Measurements from ENCODE around the gene SUSD1.

Gene SUSD1

DNA sequence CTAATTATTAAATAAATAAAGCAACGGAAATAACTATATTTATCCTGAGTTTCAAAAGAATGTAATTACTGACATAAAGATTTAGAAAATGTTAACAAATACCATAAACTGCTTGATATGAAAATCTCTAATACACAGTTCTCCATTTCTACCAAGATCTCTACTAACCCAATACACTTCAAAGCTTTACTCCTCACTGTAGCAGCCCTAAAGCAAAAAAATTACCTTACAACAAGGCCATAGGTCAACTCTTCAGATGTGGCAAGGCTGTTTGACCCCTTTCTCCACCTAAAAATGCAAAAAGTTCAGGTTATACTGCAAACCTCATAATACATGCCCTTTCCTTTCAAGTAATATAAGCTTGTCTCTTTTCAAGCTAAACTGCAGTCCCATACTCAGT, 181.8 kb downstream of the SUSD1 start:
- H3K4me3 ChIP-seq (ENCODE audit: low read depth, low read length): no peak overlapping the region
- TF ChIP-seq, protein P1, sequence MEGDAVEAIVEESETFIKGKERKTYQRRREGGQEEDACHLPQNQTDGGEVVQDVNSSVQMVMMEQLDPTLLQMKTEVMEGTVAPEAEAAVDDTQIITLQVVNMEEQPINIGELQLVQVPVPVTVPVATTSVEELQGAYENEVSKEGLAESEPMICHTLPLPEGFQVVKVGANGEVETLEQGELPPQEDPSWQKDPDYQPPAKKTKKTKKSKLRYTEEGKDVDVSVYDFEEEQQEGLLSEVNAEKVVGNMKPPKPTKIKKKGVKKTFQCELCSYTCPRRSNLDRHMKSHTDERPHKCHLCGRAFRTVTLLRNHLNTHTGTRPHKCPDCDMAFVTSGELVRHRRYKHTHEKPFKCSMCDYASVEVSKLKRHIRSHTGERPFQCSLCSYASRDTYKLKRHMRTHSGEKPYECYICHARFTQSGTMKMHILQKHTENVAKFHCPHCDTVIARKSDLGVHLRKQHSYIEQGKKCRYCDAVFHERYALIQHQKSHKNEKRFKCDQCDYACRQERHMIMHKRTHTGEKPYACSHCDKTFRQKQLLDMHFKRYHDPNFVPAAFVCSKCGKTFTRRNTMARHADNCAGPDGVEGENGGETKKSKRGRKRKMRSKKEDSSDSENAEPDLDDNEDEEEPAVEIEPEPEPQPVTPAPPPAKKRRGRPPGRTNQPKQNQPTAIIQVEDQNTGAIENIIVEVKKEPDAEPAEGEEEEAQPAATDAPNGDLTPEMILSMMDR (IDR thresholded peaks at IDR 0.05; ENCODE audit: control insufficient read depth, extremely low read depth, insufficient read depth): no peak
- no peak for DNase-seq (ENCODE audit: low read depth)

DNA sequence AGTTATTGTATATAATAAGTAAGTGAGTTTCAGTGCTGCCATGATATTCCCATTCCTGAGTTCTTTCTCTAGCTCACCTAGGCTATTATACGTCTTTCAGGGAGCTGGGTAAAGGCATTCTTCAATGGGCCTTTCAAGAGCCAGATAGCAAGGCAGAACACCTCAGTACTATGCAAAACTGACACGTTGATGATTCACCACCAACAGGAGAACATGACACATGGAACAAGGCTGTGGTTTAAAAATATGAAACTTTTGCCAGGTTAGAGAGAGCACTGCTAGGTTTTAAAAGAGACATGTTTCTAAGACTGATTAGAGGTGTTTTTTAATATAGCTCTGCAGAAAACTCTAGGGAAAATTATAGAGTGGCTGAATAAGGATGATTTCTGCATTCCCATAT, 182.6 kb downstream of the SUSD1 start:
- DNase-seq (ENCODE audit: low read depth): no peak
- no peak overlapping the region for H3K4me3 ChIP-seq (ENCODE audit: low read depth, low read length)
- TF ChIP-seq, protein P1 (IDR thresholded peaks at IDR 0.05; ENCODE audit: control insufficient read depth, extremely low read depth, insufficient read depth): no peak

DNA sequence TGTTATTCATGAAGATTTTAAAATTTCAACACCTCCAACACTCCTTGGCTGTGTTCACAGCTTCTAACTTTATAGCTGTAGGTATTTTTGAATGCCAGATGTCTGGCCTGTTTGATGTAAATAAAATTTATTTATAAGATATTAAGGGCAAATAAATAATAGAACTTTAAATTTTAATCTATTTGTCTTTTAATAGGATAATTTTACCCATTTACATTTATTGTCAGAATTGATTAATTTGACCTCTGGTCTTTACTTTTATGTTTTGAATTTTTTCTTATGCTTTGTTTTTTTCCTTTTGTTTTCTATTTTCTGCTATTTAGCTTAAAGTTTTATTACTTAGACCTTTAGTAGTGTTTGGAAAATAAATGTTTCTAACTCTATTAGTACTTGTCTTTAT, 183.9 kb downstream of the SUSD1 start:
- TF ChIP-seq, protein P1 (IDR thresholded peaks at IDR 0.05; ENCODE audit: control insufficient read depth, extremely low read depth, insufficient read depth): no peak
- DNase-seq (ENCODE audit: low read depth): no peak

More for the DNA sequence above, 183.9 kb downstream of the SUSD1 start:
- no peak overlapping the region for H3K4me3 ChIP-seq (ENCODE audit: low read depth, low read length)
